ENCODE measurements around the gene SELENOW. TPM values are rescaled to one million over a fixed set of nuclear protein-coding genes. Genes with fewer than 3 reads are reported as not detected.
A peak's percentile ranks its signal among the peaks of the same experiment; 100 is the strongest.
"Not testable (repeated sequence)": the region's sequence is repeated elsewhere in the genome, so short reads cannot be mapped to it uniquely, and the experiment has no call there.

Gene SELENOW
- total RNA-seq, 4 donors from 2014 or later, result 247 to 321 (median 276) TPM

DNA sequence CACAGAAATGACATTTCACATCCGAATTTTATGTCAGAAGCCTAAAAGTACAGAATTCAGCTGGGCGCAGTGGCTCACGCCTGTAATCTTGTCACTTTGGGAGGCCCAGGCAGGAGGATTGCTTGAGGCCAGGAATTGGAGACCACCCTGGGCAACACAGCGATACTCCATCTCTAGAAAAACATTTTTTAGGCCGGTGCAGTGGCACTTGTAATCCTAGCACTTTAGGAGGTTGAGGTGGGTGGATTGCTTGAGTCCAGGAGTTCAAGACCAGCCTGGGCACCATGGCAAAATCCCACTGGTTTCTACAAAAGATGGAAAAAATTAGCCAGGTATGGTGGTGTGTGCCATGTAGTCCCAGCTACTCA, 17.9 kb upstream of the SELENOW start:
- H3K9me3 ChIP-seq, result no peaks in the 10 kb centered on the region
- H3K27ac ChIP-seq, result no peak overlapping the region

GRCh38 chr19:47761566-47761965, 16.9 kb upstream of the SELENOW start:
- Histone ChIP-seq H3K4me1 (peaks cover 0 to 12% (median 3%) of the 10 kb centered on the region in 4 donors), H3K36me3 (peaks cover 0 to 14% (median 0%) of the 10 kb centered on the region in 3 donors), H3K9me3 (no peaks in the 10 kb centered on the region), H3K4me3 (no peak overlapping the region), H3K27ac (no peak overlapping the region), H3K27me3 (no peaks in the 10 kb centered on the region)
- DNase-seq, result no peak
- TF ChIP-seq CTCF (IDR thresholded peaks at IDR 0.05) (no peak), POLR2A (IDR thresholded peaks at IDR 0.05) (no peak)

More for the DNA sequence above, 17.9 kb upstream of the SELENOW start:
- Histone ChIP-seq H3K4me1 (peaks cover 0 to 14% (median 3%) of the 10 kb centered on the region in 4 donors), H3K36me3 (peaks cover 0 to 24% (median 0%) of the 10 kb centered on the region in 3 donors), H3K4me3 (no peak overlapping the region), H3K27me3 (no peaks in the 10 kb centered on the region)
- TF ChIP-seq POLR2A (IDR thresholded peaks at IDR 0.05) (no peak), CTCF (IDR thresholded peaks at IDR 0.05) (no peak)
- no peak for DNase-seq

GRCh38 chr19:47762151-47762550, 16.4 kb upstream of the SELENOW start:
- Histone ChIP-seq H3K36me3 (peaks cover 0 to 8% (median 0%) of the 10 kb centered on the region in 3 donors), H3K27me3 (no peaks in the 10 kb centered on the region), H3K9me3 (no peaks in the 10 kb centered on the region), H3K27ac (no peak overlapping the region), H3K4me1 (peaks cover 0 to 6% (median 0%) of the 10 kb centered on the region in 4 donors), H3K4me3 (no peak overlapping the region)
- DNase-seq, result no peak
- TF ChIP-seq CTCF (IDR thresholded peaks at IDR 0.05), result no peak
- TF ChIP-seq POLR2A (IDR thresholded peaks at IDR 0.05), result no peak

- peaks cover 0 to 4% (median 0%) of the 10 kb centered on the region in 4 donors for H3K4me1 ChIP-seq
- no peaks in the 10 kb centered on the region for H3K27me3 ChIP-seq
- TF ChIP-seq POLR2A (IDR thresholded peaks at IDR 0.05) (no peak), CTCF (IDR thresholded peaks at IDR 0.05) (no peak)
- DNase-seq, result no peak
- no peaks in the 10 kb centered on the region for H3K9me3 ChIP-seq
- no peak overlapping the region for H3K27ac ChIP-seq
- H3K4me3 ChIP-seq, result no peak overlapping the region
- H3K36me3 ChIP-seq, result peaks cover 0 to 2% (median 0%) of the 10 kb centered on the region in 3 donors
Observed at GRCh38 chr19:47762615-47763308, 15.7 kb upstream of the SELENOW start.

GRCh38 chr19:47764705-47765104, 13.8 kb upstream of the SELENOW start:
- not testable (repeated sequence) for H3K27me3 ChIP-seq, H3K4me1 ChIP-seq, DNase-seq, H3K27ac ChIP-seq, H3K9me3 ChIP-seq, H3K36me3 ChIP-seq, H3K4me3 ChIP-seq

DNA sequence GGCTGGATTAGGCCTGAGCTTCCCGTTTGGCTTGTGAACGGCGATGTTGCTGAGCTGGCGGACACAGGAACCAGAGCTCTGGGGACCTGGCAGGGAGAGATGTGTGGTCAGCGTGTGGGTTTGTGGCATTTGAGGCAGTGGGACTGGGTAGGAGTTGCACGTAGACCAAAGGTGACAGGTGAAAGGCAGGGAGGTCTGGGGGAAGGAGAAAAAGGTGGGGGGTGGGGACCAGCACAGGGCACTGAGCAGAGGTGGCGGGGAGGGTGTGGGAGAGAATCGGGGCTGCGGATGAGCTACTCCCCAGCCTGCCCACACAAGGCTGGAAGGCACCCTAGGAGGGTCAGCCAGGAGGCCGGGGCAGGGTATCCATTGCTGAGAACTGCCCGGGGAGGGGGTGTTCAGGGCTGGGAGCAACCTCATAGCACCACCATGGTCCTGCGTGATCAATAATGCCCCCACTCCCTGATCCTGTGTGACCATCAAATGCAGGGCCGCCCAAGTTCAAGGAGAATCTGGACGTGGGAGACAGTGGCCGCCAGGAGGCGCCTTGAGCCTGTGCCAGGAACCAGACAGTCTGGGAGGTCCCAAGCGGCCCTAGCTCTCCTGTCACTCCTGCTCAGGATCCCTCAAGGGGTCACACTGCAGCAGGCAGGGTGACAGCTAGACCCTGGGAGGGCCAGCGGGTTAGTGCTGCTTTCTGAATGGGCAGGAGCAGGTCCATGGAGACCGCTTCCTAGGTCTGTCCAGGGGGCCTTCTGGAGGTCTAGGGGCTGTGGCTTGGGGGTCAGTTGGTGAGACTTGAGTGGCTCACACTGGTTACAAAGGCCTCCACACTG, 12.8 kb upstream of the SELENOW start:
- Histone ChIP-seq H3K9me3 (no peaks in the 10 kb centered on the region), H3K27me3 (no peaks in the 10 kb centered on the region), H3K4me1 (no peaks in the 10 kb centered on the region), H3K36me3 (no peaks in the 10 kb centered on the region), H3K27ac (no peak overlapping the region), H3K4me3 (no peak overlapping the region)
- peak in 2 of 3 donors; percentile 79 to 83 for DNase-seq
- TF ChIP-seq CTCF (IDR thresholded peaks at IDR 0.05) (peak; percentile 13 to 88 (median 68)), POLR2A (IDR thresholded peaks at IDR 0.05) (no peak)

Measured in Peyer's patch (tissue), 4 donors.